PFSK-1 (cell line): ENCODE measurements around the gene ASCC3.

Source experiments
- FOXP2 ChIP-seq: optimal IDR thresholded peaks from 2 replicates; pipeline ENCODE3; 2011; ENCODE audit warnings: borderline replicate concordance, control low read depth, inconsistent platforms; ENCODE audit not compliant: insufficient read depth; ENCODE audit errors: extremely low read length, extremely low read depth
- POLR2AphosphoS5 ChIP-seq: IDR thresholded peaks from 2 replicates; pipeline ENCODE4 v1.6.1; 2012; ENCODE audit warnings: low read depth, mild to moderate bottlenecking, control low read depth, low read length, moderate library complexity
- REST ChIP-seq, 2 experiments: IDR thresholded peaks; 2 replicates each; pipeline versions ENCODE4 v1.6.1 to v1.8.0; 2011 to 2012; ENCODE audit warnings: low read depth in 2 of 2, low read length in 2 of 2, control low read depth in 1 of 2, inconsistent platforms in 1 of 2, mild to moderate bottlenecking in 1 of 2, moderate library complexity in 1 of 2; ENCODE audit not compliant: insufficient read depth in 1 of 2
- SIN3A ChIP-seq: IDR thresholded peaks from 2 replicates; pipeline ENCODE4 v1.6.1; 2012; ENCODE audit warnings: mild to moderate bottlenecking, low read length, moderate library complexity, borderline replicate concordance; ENCODE audit not compliant: insufficient read depth
- TAF1 ChIP-seq: IDR thresholded peaks from 2 replicates; pipeline ENCODE4 v1.6.1; 2012; ENCODE audit warnings: low read length, control low read depth, borderline replicate concordance; ENCODE audit not compliant: insufficient read depth

Gene ASCC3

GRCh38 chr6:100599088-100599770 lies 281.9 kb downstream of the ASCC3 start:
- TF ChIP-seq SIN3A (no peak), REST (IDR thresholded peaks at IDR 0.05; ENCODE audit: insufficient read depth in 1 of 2, low read depth in 2 of 2, low read length in 2 of 2) (no peak), TAF1 (no peak), FOXP2 (no peak), POLR2AphosphoS5 (no peak)

- TF ChIP-seq POLR2AphosphoS5 (no peak), TAF1 (no peak), REST (IDR thresholded peaks at IDR 0.05; ENCODE audit: insufficient read depth in 1 of 2, low read depth in 2 of 2, low read length in 2 of 2) (no peak), SIN3A (no peak), FOXP2 (no peak)
These were observed 285.7 kb downstream of the ASCC3 start for GRCh38 chr6:100595456-100595855.

GRCh38 chr6:100593522-100593921 lies 287.6 kb downstream of the ASCC3 start:
- TF ChIP-seq FOXP2 = no peak
- no peak for TF ChIP-seq SIN3A
- no peak for TF ChIP-seq REST (IDR thresholded peaks at IDR 0.05; ENCODE audit: insufficient read depth in 1 of 2, low read depth in 2 of 2, low read length in 2 of 2)
- no peak for TF ChIP-seq POLR2AphosphoS5
- TF ChIP-seq TAF1 = no peak

GRCh38 chr6:100592929-100593328 lies 288.2 kb downstream of the ASCC3 start:
- TF ChIP-seq POLR2AphosphoS5 = no peak
- no peak for TF ChIP-seq TAF1
- TF ChIP-seq FOXP2 = no peak
- TF ChIP-seq REST (IDR thresholded peaks at IDR 0.05; ENCODE audit: insufficient read depth in 1 of 2, low read depth in 2 of 2, low read length in 2 of 2) = no peak
- TF ChIP-seq SIN3A = no peak

GRCh38 chr6:100577425-100577824 lies 303.7 kb downstream of the ASCC3 start:
- TF ChIP-seq FOXP2 (no peak), REST (IDR thresholded peaks at IDR 0.05; ENCODE audit: insufficient read depth in 1 of 2, low read depth in 2 of 2, low read length in 2 of 2) (no peak), TAF1 (no peak), POLR2AphosphoS5 (no peak), SIN3A (no peak)
